A375 (cell line): ENCODE measurements around the gene C19orf47. TPM values are rescaled to one million over a fixed set of nuclear protein-coding genes. Genes with fewer than 3 reads are reported as not detected.

Experiments
- small RNA-seq: library from RNA; depleted of rRNA; stranded (forward); fragments of <200 nt; gene quantifications from one replicate; pipeline ENCODE3, GENCODE V24; 2014
- total RNA-seq: library from RNA; depleted of rRNA; stranded (reverse); fragments of >200 nt; shearing (Covaris generic); gene quantifications from 2 replicates; pipeline ENCODE4 v1.2.3, GENCODE V29; 2014; rRNA removed

The C19orf47 gene, protein sequence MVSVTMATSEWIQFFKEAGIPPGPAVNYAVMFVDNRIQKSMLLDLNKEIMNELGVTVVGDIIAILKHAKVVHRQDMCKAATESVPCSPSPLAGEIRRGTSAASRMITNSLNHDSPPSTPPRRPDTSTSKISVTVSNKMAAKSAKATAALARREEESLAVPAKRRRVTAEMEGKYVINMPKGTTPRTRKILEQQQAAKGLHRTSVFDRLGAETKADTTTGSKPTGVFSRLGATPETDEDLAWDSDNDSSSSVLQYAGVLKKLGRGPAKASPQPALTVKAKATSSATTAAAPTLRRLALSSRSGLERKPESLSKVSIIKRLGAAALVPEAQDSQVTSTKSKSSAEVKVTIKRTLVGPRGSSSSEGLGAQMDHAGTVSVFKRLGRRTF
- 15.9 and 19.0 TPM in 2 replicates for total RNA-seq

DNA sequence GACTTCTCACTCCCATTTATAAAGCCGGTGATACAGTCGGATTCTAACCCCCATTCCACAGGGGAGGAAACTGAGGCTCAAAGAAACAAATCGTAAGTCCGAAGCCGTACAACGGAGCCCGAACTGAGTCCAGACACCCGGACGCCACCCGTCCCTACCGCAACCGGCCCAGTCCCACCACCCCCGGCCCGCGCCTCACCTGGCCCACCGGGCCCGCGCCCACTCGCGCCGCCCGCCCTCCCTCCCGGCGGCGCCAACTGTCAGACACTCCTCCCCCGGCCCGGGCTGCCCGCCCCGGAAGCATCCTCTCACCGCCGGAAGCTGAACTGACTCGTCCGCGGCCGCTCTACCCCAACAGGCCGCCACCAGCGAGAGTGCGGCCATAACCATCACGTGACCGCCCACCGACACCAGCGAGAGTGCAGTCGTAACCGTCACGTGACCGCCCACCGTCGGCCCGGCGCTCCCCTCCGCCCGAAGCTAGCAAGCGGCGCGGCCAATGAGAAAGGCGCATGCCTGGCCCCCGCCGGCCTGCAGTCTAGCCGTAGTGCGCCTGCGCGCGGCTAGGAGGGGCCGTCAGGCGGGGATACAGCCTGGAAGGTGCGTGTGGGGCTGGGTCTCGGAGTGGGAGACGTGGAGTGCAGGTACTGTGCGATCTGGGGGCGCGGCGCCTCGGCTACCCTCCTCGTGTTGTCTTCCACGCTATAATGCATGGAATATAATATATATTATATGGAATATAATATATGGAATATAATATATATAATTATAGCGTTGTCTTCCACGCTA, at the start of gene C19orf47, which contains the start of gene PLD3:
TSS of gene C19orf47 (minus strand) at position 273 of the 789 bp plus-strand sequence. CDS start 6,540 bp downstream, outside the sequence.
TSS of gene PLD3 (plus strand) at position 571 of the 789 bp plus-strand sequence. CDS start 17,789 bp downstream, outside the sequence.

GRCh38 chr19:40390084-40390742, 42.0 kb upstream of the C19orf47 start, which contains the start of gene HIPK4:
HIPK4 (minus strand) TSS chr19:40390181; CDS start chr19:40389902, 279 bp downstream.

GRCh38 chr19:40284501-40285352, 63.5 kb downstream of the C19orf47 start, which contains the start of gene AKT2:
AKT2 (minus strand) TSS chr19:40285345; CDS start chr19:40265267, 20,078 bp downstream.

Small RNA genes lying within 50 kb of the gene (small RNA-seq; reads per million reads assigned to genes)
- not detected for gene MIR641
- gene MIR6796, result not detected
- gene RF00019, result not detected
- not detected for gene RNU6-945P

Other genes starting within 250 kb of the C19orf47 start
- gene MAP3K10, start 157.0 kb downstream of the C19orf47 start, total RNA-seq, result 15.7 and 19.6 TPM in 2 replicates
- 0.27 and 0.72 TPM in 2 replicates for gene TTC9B, start 130.0 kb downstream of the C19orf47 start, total RNA-seq
- not detected in 2 replicates for gene CCNP, start 121.7 kb downstream of the C19orf47 start, total RNA-seq
- gene AKT2, start 63.1 kb downstream of the C19orf47 start, total RNA-seq, result 99.1 and 100 TPM in 2 replicates
- gene PLD3, start 298 bp upstream of the C19orf47 start, total RNA-seq, result 127 and 131 TPM in 2 replicates
- 0.19 TPM in 1 of 2 replicates, not detected in the other for gene HIPK4, start 41.8 kb upstream of the C19orf47 start, total RNA-seq
- gene PRX, start 65.0 kb upstream of the C19orf47 start, total RNA-seq, result 1.2 and 1.7 TPM in 2 replicates
- 23.8 and 25.6 TPM in 2 replicates for gene SERTAD1, start 77.6 kb upstream of the C19orf47 start, total RNA-seq
- 4.0 and 5.6 TPM in 2 replicates for gene SERTAD3, start 95.9 kb upstream of the C19orf47 start, total RNA-seq
- 41.0 and 52.6 TPM in 2 replicates for gene BLVRB, start 117.3 kb upstream of the C19orf47 start, total RNA-seq
- gene SPTBN4, start 118.6 kb upstream of the C19orf47 start, total RNA-seq, result 0.27 and 0.75 TPM in 2 replicates
- 23.2 and 32.5 TPM in 2 replicates for gene SHKBP1, start 228.5 kb upstream of the C19orf47 start, total RNA-seq